Hepatocyte (in vitro differentiated cells): ENCODE data around the gene EPHA10.
"Not testable (repeated sequence)": the region's sequence is repeated elsewhere in the genome, so short reads cannot be mapped to it uniquely, and the experiment has no call there.

Experiments used
- EZH2 ChIP-seq: fragments of 200-600 bp; sonication (generic); IDR thresholded peaks from 2 replicates; pipeline ENCODE4 v1.6.1; 2016; ENCODE audit warnings: antibody characterized with exemption, mild to moderate bottlenecking, borderline replicate concordance
- EZH2phosphoT487 ChIP-seq: fragments of 200-600 bp; sonication (generic); IDR thresholded peaks from one replicate; pipeline ENCODE4 v1.6.1; 2018; ENCODE audit warnings: antibody characterized with exemption, mild to moderate bottlenecking, low read depth, moderate library complexity; ENCODE audit not compliant: unreplicated experiment, severe bottlenecking
- TF ChIP-seq, protein P1 (sequence below): fragments of 200-600 bp; sonication (generic); IDR thresholded peaks from 2 replicates; pipeline ENCODE4 v1.5.1; 2016; ENCODE audit warnings: antibody characterized with exemption, mild to moderate bottlenecking; ENCODE audit not compliant: poor library complexity

GRCh38 chr1:37738619-37739018 lies 26.3 kb downstream of the EPHA10 start:
- TF ChIP-seq, protein P1, sequence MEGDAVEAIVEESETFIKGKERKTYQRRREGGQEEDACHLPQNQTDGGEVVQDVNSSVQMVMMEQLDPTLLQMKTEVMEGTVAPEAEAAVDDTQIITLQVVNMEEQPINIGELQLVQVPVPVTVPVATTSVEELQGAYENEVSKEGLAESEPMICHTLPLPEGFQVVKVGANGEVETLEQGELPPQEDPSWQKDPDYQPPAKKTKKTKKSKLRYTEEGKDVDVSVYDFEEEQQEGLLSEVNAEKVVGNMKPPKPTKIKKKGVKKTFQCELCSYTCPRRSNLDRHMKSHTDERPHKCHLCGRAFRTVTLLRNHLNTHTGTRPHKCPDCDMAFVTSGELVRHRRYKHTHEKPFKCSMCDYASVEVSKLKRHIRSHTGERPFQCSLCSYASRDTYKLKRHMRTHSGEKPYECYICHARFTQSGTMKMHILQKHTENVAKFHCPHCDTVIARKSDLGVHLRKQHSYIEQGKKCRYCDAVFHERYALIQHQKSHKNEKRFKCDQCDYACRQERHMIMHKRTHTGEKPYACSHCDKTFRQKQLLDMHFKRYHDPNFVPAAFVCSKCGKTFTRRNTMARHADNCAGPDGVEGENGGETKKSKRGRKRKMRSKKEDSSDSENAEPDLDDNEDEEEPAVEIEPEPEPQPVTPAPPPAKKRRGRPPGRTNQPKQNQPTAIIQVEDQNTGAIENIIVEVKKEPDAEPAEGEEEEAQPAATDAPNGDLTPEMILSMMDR = not testable (repeated sequence)
- TF ChIP-seq EZH2, EZH2phosphoT487: not testable (repeated sequence)
